OCI-LY7 (cell line): ENCODE results near the gene NSD2.

ENCODE experiments used
- EZH2phosphoT487 ChIP-seq: fragments of 200-600 bp; sonication (generic); IDR thresholded peaks from 2 replicates; pipeline ENCODE4 v1.6.1; 2018; ENCODE audit warnings: low read depth, borderline replicate concordance, mild to moderate bottlenecking, mixed run types, antibody characterized with exemption, low read length, moderate library complexity, mixed read lengths
- TF ChIP-seq, protein P1 (sequence below): fragments of 200-600 bp; sonication (generic); conservative IDR thresholded peaks from 2 replicates; pipeline ENCODE4 v1.5.1; 2014; ENCODE audit warnings: mild to moderate bottlenecking, antibody characterized with exemption, low read length, moderate library complexity, mixed read lengths

DNA sequence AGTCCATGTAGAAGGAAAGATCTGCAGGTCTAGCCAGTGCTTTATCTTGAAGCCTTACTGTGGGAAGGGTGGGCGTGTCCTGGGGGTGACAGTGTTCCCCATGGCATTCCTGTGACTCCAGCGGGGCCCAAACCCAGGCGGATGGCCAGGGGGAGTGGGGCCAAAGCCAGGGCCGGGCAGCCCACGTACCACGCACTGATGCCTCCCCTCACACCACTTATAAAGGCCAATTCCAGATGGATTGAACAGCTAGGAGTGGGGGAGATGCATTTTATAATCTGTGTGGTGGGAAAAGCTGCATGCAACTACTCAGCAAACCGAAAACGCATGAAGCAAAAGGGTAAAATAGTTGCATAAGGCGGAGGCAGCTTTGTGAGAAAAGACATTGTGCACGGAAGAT, 101.2 kb downstream of the NSD2 start:
- TF ChIP-seq, protein P1, sequence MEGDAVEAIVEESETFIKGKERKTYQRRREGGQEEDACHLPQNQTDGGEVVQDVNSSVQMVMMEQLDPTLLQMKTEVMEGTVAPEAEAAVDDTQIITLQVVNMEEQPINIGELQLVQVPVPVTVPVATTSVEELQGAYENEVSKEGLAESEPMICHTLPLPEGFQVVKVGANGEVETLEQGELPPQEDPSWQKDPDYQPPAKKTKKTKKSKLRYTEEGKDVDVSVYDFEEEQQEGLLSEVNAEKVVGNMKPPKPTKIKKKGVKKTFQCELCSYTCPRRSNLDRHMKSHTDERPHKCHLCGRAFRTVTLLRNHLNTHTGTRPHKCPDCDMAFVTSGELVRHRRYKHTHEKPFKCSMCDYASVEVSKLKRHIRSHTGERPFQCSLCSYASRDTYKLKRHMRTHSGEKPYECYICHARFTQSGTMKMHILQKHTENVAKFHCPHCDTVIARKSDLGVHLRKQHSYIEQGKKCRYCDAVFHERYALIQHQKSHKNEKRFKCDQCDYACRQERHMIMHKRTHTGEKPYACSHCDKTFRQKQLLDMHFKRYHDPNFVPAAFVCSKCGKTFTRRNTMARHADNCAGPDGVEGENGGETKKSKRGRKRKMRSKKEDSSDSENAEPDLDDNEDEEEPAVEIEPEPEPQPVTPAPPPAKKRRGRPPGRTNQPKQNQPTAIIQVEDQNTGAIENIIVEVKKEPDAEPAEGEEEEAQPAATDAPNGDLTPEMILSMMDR, result no peak
- no peak for TF ChIP-seq EZH2phosphoT487
